Measurements from ENCODE around the gene GNPNAT1.

GRCh38 chr14:52735921-52736489, 55.4 kb downstream of the GNPNAT1 start:
- TF ChIP-seq CTCF (conservative IDR thresholded peaks at IDR 0.05) (no peak), EZH2 (IDR thresholded peaks at IDR 0.05; ENCODE audit: low read depth) (no peak)

All from PC-9 (cell line).